ENCODE measurements around the gene RIC8B. TPM values are rescaled to one million over a fixed set of nuclear protein-coding genes. Genes with fewer than 3 reads are reported as not detected.

The RIC8B gene
- total and polyA plus RNA-seq, 8 donors: 14.5 to 28.0 (median 23.1) TPM

GRCh38 chr12:106782619-106783018 is 8.1 kb downstream of the RIC8B start:
- Histone ChIP-seq H3K4me3 (no peak overlapping the region), H3K27me3 (no peaks in the 10 kb centered on the region), H3K27ac (no peak overlapping the region), H3K9me3 (no peaks in the 10 kb centered on the region), H3K36me3 (peaks cover 0 to 6% of the 10 kb centered on the region in 2 donors), H3K4me1 (peaks cover 0 to 3% of the 10 kb centered on the region in 2 donors)
- ATAC-seq: no peak
- DNase-seq: no peak
- TF ChIP-seq CTCF (IDR thresholded peaks at IDR 0.05): no peak
- intact Hi-C loops (cut with DNase I): no loop called here

GRCh38 chr12:106783515-106783914 is 9.0 kb downstream of the RIC8B start:
- DNase-seq: no peak
- Histone ChIP-seq H3K27me3 (no peaks in the 10 kb centered on the region), H3K36me3 (peaks cover 0 to 11% of the 10 kb centered on the region in 2 donors), H3K4me3 (no peak overlapping the region), H3K4me1 (no peaks in the 10 kb centered on the region), H3K27ac (no peak overlapping the region), H3K9me3 (no peaks in the 10 kb centered on the region)
- intact Hi-C loops (cut with DNase I): no loop called here
- TF ChIP-seq CTCF (IDR thresholded peaks at IDR 0.05): no peak
- ATAC-seq: no peak

- intact Hi-C loops (cut with DNase I): no loop called here
- no peak for ATAC-seq
- no peak for DNase-seq
- Histone ChIP-seq H3K4me1 (no peaks in the 10 kb centered on the region), H3K9me3 (no peaks in the 10 kb centered on the region), H3K36me3 (peaks cover 0 to 27% of the 10 kb centered on the region in 2 donors), H3K4me3 (no peak overlapping the region), H3K27ac (no peak overlapping the region), H3K27me3 (no peaks in the 10 kb centered on the region)
- no peak for TF ChIP-seq CTCF (IDR thresholded peaks at IDR 0.05)
Measured at GRCh38 chr12:106790020-106790419, 15.5 kb downstream of the RIC8B start.

GRCh38 chr12:106791531-106791930 is 17.0 kb downstream of the RIC8B start:
- DNase-seq (no peak), ATAC-seq (no peak)
- no peaks in the 10 kb centered on the region for H3K27me3 ChIP-seq
- H3K27ac ChIP-seq: no peak overlapping the region
- H3K9me3 ChIP-seq: no peaks in the 10 kb centered on the region
- no peak for TF ChIP-seq CTCF (IDR thresholded peaks at IDR 0.05)
- no peak overlapping the region for H3K4me3 ChIP-seq
- H3K4me1 ChIP-seq: no peaks in the 10 kb centered on the region
- intact Hi-C loops (cut with DNase I): no loop called here
- peaks cover 0 to 27% of the 10 kb centered on the region in 2 donors for H3K36me3 ChIP-seq

- DNase-seq (no peak), ATAC-seq (no peak)
- Histone ChIP-seq H3K36me3 (peaks cover 0 to 13% of the 10 kb centered on the region in 2 donors), H3K4me3 (no peak overlapping the region), H3K4me1 (no peaks in the 10 kb centered on the region), H3K27ac (no peak overlapping the region), H3K27me3 (no peaks in the 10 kb centered on the region), H3K9me3 (no peaks in the 10 kb centered on the region)
- intact Hi-C loops (cut with DNase I): no loop called here
- no peak for TF ChIP-seq CTCF (IDR thresholded peaks at IDR 0.05)
Measured at GRCh38 chr12:106794369-106794768, 19.9 kb downstream of the RIC8B start.
